Osteoblast (primary cell): Measurements from ENCODE around the gene UNC93B1. TPM values are rescaled to one million over a fixed set of nuclear protein-coding genes. Genes with fewer than 3 reads are reported as not detected.

ENCODE experiments used
- DNase-seq: peaks from one replicate; pipeline ENCODE4 v3.0.0; 2011; ENCODE audit warnings: low spot score, mixed read lengths; ENCODE audit not compliant: insufficient read length; ENCODE audit errors: missing footprints
- H2AFZ ChIP-seq: 2 replicates; pipeline ENCODE4 v1.6.0; 2011; ENCODE audit warnings: mild to moderate bottlenecking, low read length
- H3K27ac ChIP-seq: 2 replicates; pipeline ENCODE4 v1.5.1; 2011; ENCODE audit warnings: mild to moderate bottlenecking, low read depth, low read length, moderate library complexity
- H3K27me3 ChIP-seq: 2 replicates; pipeline ENCODE4 v1.6.0; 2012; ENCODE audit warnings: mild to moderate bottlenecking, control low read depth, inconsistent platforms, low read length, moderate library complexity; ENCODE audit not compliant: insufficient read depth
- H3K36me3 ChIP-seq: 2 replicates; pipeline ENCODE4 v1.5.1; 2011; ENCODE audit warnings: mild to moderate bottlenecking, low read length, control low read depth, moderate library complexity; ENCODE audit not compliant: insufficient read depth
- H3K4me1 ChIP-seq: 2 replicates; pipeline ENCODE4 v1.5.1; 2011; ENCODE audit warnings: mild to moderate bottlenecking, low read length, control low read depth, moderate library complexity; ENCODE audit not compliant: insufficient read depth
- H3K4me2 ChIP-seq: 2 replicates; pipeline ENCODE4 v1.6.0; 2011; ENCODE audit warnings: mild to moderate bottlenecking, low read length; ENCODE audit not compliant: insufficient read depth
- H3K4me3 ChIP-seq: fragments of 200-600 bp; sonication (generic); 3 replicates; pipeline ENCODE4 v1.5.1; 2012; ENCODE audit warnings: mild to moderate bottlenecking, low read length, inconsistent platforms; ENCODE audit not compliant: insufficient read depth
- H3K79me2 ChIP-seq: 2 replicates; pipeline ENCODE4 v1.6.0; 2012; ENCODE audit warnings: mild to moderate bottlenecking, low read length, control low read depth, inconsistent platforms; ENCODE audit not compliant: insufficient read depth
- H3K9me3 ChIP-seq: 2 replicates; pipeline ENCODE4 v1.5.1; 2011; ENCODE audit warnings: low read depth, low read length, control low read depth
- H4K20me1 ChIP-seq: 2 replicates; pipeline ENCODE4 v1.6.0; 2012; ENCODE audit warnings: mild to moderate bottlenecking, low read length, control low read depth; ENCODE audit not compliant: insufficient read depth
- total RNA-seq: library from RNA; depleted of rRNA; stranded (reverse); fragments of >200 nt; gene quantifications from 2 replicates; pipeline ENCODE4 v1.2.3, GENCODE V29; 2012
- TF ChIP-seq, protein P1 (sequence below): IDR thresholded peaks from 2 replicates; pipeline ENCODE4 v1.5.1; 2011; ENCODE audit warnings: mild to moderate bottlenecking, low read depth, low read length, moderate library complexity; ENCODE audit errors: extremely low read depth

The UNC93B1 gene
- total RNA-seq, 1 donor = 39.8 TPM

DNA sequence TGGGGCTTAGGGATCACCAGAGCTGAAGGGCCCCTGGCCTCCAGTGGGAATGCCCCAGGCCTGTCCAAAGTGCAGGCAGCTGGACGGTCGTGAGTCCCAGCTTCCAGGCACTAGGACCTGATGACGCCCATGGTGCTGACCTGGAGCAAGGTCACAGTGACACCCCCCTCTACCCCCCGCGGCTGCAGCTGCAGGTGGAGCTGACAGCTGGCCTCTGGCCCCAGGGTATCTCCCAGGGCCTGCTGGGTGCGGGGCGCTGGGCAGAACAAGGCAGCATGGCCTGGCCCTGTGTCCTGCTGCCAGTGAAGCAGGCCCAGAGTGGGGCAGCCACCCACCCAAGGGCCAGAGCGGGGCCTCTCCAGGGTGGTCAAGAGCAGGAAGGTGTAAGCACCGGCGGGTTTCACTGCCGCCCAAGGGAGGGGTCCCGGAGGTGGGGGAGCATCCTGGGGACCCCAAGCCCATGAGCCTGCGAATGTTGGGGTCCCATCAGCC lies 34.4 kb upstream of the UNC93B1 start:
- Histone ChIP-seq H3K27ac (peak overlapping the region; percentile 73), H3K79me2 (peaks cover 44% of the 10 kb centered on the region), H3K27me3 (no peaks in the 10 kb centered on the region)

DNA sequence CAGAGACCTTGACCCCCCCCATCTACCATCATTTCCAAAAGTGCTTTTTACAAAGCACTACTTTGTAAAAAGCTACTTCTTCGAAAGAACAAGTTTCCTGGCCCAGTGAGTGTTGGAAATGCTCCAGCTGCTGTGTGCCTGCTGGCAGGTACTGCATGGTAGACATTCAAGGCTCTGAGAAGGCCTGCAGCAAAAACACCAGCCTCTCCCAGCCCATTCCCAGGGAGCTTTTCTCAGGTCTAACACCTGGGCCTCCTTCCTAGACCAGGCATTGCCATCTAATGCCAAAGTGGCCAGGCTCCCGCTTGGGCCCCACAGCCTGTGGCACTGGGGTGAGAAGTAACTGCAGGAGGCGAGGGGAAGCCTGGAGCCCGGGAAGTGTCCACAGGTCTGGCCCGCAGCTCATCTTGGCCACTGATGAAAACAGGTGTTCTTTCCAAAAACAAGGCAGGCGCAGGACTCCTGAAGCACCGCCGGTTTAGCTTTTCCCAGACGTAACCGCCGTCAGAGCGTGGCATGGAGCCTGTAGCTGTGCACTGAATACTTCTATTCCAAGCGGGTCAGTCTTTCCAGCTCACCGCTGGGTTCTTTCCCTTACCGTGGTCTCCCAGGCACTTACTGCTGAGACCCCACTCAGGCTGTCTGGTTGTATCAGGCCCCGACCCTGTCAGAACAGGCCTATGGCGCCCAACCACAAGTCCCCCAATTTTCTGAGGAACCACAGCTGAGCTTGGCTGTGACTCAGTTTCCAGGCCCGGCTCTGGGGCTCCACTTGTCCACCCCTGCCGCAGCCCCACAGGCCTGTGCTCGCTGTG lies 33.7 kb upstream of the UNC93B1 start:
- H3K4me2 ChIP-seq = no peak overlapping the region
- no peaks in the 10 kb centered on the region for H4K20me1 ChIP-seq
- TF ChIP-seq, protein P1, sequence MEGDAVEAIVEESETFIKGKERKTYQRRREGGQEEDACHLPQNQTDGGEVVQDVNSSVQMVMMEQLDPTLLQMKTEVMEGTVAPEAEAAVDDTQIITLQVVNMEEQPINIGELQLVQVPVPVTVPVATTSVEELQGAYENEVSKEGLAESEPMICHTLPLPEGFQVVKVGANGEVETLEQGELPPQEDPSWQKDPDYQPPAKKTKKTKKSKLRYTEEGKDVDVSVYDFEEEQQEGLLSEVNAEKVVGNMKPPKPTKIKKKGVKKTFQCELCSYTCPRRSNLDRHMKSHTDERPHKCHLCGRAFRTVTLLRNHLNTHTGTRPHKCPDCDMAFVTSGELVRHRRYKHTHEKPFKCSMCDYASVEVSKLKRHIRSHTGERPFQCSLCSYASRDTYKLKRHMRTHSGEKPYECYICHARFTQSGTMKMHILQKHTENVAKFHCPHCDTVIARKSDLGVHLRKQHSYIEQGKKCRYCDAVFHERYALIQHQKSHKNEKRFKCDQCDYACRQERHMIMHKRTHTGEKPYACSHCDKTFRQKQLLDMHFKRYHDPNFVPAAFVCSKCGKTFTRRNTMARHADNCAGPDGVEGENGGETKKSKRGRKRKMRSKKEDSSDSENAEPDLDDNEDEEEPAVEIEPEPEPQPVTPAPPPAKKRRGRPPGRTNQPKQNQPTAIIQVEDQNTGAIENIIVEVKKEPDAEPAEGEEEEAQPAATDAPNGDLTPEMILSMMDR = no peak
- H3K79me2 ChIP-seq = peaks cover 49% of the 10 kb centered on the region
- H3K9me3 ChIP-seq = no peaks in the 10 kb centered on the region
- peak overlapping the region; percentile 73 for H3K27ac ChIP-seq
- no peaks in the 10 kb centered on the region for H3K27me3 ChIP-seq
- peaks cover 21% of the 10 kb centered on the region for H3K4me1 ChIP-seq
- H3K36me3 ChIP-seq = peaks cover 22% of the 10 kb centered on the region
- H3K4me3 ChIP-seq = no peak overlapping the region
- no peak overlapping the region for H2AFZ ChIP-seq
- peak; percentile 76 for DNase-seq

More for the DNA sequence above, 34.4 kb upstream of the UNC93B1 start:
- TF ChIP-seq, protein P1 = no peak
- Histone ChIP-seq H3K4me1 (peaks cover 21% of the 10 kb centered on the region), H3K4me2 (peak overlapping the region; percentile 87), H3K4me3 (peak overlapping the region; percentile 86), H3K36me3 (peaks cover 16% of the 10 kb centered on the region), H2AFZ (peak overlapping the region; percentile 76), H4K20me1 (no peaks in the 10 kb centered on the region), H3K9me3 (no peaks in the 10 kb centered on the region)
- peak; percentile 93 for DNase-seq

DNA sequence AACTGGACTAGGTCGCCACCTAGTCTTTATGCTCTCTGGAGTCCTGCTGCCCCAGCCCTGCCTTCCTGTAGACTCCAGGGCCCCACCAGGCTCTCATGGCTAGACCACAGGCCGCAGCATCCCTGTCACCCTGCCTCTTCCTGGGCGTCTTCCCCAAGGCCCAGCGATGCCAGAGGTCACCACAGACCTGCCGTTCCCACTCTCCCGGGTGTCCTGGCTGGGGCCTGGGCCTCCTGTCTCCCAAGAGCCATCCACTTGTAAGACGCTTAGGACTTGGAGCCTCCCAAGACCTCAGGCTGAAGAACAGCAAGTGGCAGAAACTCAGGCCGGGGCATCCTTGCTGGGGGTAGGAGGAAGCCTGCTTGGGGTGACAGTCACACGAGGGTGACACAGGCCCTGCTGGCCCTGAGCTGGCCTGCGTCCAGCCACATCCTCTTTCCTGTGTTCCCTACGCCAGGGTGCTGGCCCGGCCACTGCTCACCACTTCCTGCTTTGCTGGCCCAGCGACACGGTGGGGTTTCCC lies 32.9 kb upstream of the UNC93B1 start:
- DNase-seq = peak; percentile 84
- Histone ChIP-seq H3K4me3 (no peak overlapping the region), H3K27ac (no peak overlapping the region), H4K20me1 (no peaks in the 10 kb centered on the region), H2AFZ (no peak overlapping the region), H3K36me3 (peaks cover 26% of the 10 kb centered on the region), H3K9me3 (no peaks in the 10 kb centered on the region), H3K4me1 (peaks cover 24% of the 10 kb centered on the region), H3K27me3 (no peaks in the 10 kb centered on the region), H3K79me2 (peaks cover 56% of the 10 kb centered on the region), H3K4me2 (no peak overlapping the region)
- TF ChIP-seq, protein P1 = no peak

DNA sequence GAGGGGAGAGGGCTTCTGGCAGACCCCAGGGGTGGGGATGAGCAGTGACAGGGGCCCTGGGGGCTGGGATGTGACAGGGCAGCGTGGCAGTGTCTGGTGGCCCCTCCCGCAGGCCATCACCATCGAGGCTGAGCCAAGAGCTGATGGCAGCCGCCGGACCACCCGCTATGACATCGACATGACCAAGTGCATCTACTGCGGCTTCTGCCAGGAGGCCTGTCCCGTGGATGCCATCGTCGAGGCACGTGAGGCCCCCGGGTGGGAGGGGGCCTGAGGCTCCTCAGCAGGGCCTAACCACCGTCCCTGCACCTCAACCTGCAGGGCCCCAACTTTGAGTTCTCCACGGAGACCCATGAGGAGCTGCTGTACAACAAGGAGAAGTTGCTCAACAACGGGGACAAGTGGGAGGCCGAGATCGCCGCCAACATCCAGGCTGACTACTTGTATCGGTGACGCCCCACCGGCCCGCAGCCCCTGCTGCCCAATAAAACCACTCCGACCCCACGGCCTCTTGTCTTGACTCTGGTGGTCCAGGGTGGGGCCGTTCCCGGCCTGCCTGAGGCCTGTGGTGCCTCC lies 32.3 kb upstream of the UNC93B1 start:
- Histone ChIP-seq H3K4me3 (no peak overlapping the region), H3K9me3 (no peaks in the 10 kb centered on the region), H3K4me2 (no peak overlapping the region), H3K27me3 (no peaks in the 10 kb centered on the region), H2AFZ (no peak overlapping the region), H4K20me1 (no peaks in the 10 kb centered on the region), H3K79me2 (peaks cover 56% of the 10 kb centered on the region), H3K27ac (no peak overlapping the region), H3K36me3 (peaks cover 25% of the 10 kb centered on the region), H3K4me1 (peaks cover 29% of the 10 kb centered on the region)
- DNase-seq = peak; percentile 80
- TF ChIP-seq, protein P1 = no peak
